HG03521 (cell line): Measurements from ENCODE around the gene MPPED1.

Experiments
- ATAC-seq: cut with Tn5 transposase; IDR thresholded peaks from one replicate; pipeline ENCODE4 v1.9.1; 2021; ENCODE audit warnings: mild to moderate bottlenecking, moderate library complexity; ENCODE audit not compliant: unreplicated experiment

The MPPED1 gene

GRCh38 chr22:43514476-43515157 is 102.8 kb downstream of the MPPED1 start:
- ATAC-seq: no peak

GRCh38 chr22:43515411-43515810 is 103.6 kb downstream of the MPPED1 start:
- no peak for ATAC-seq

GRCh38 chr22:43515902-43516301 is 104.1 kb downstream of the MPPED1 start:
- ATAC-seq: no peak

- ATAC-seq: no peak
Measured at GRCh38 chr22:43516386-43516785, 104.6 kb downstream of the MPPED1 start.

- ATAC-seq: no peak
Measured at GRCh38 chr22:43516996-43517635, 105.3 kb downstream of the MPPED1 start.

GRCh38 chr22:43520632-43521039 is 108.8 kb downstream of the MPPED1 start:
- ATAC-seq: no peak

- no peak for ATAC-seq
Measured at GRCh38 chr22:43521716-43522115, 109.9 kb downstream of the MPPED1 start.

GRCh38 chr22:43526117-43526655 is 114.4 kb downstream of the MPPED1 start:
- no peak for ATAC-seq

- ATAC-seq: no peak
Measured at GRCh38 chr22:43526946-43527345, 115.1 kb downstream of the MPPED1 start.

GRCh38 chr22:43528601-43529360 is 117.0 kb downstream of the MPPED1 start:
- no peak for ATAC-seq

- no peak for ATAC-seq
Measured at GRCh38 chr22:43529461-43529860, 117.6 kb downstream of the MPPED1 start.

GRCh38 chr22:43529934-43530333 is 118.1 kb downstream of the MPPED1 start:
- ATAC-seq: no peak

- ATAC-seq: no peak
Measured at GRCh38 chr22:43530349-43531201, 118.8 kb downstream of the MPPED1 start.

GRCh38 chr22:43531651-43532050 is 119.8 kb downstream of the MPPED1 start:
- no peak for ATAC-seq

- no peak for ATAC-seq
Measured at GRCh38 chr22:43532301-43533155, 120.7 kb downstream of the MPPED1 start.

GRCh38 chr22:43533156-43533530 is 121.3 kb downstream of the MPPED1 start:
- ATAC-seq: no peak

GRCh38 chr22:43533656-43534428 is 122.0 kb downstream of the MPPED1 start:
- ATAC-seq: no peak

- no peak for ATAC-seq
Measured at GRCh38 chr22:43534916-43535315, 123.1 kb downstream of the MPPED1 start.

- no peak for ATAC-seq
Measured at GRCh38 chr22:43535336-43535735, 123.5 kb downstream of the MPPED1 start.
